Smooth muscle cell (in vitro differentiated cells): ENCODE results near the gene HOXD4. TPM values are rescaled to one million over a fixed set of nuclear protein-coding genes. Genes with fewer than 3 reads are reported as not detected.

Experiments
- DNase-seq: peaks from one replicate; lab custom pipeline; 2025; ENCODE audit not compliant: unreplicated experiment; lab: John Stamatoyannopoulos, UW
- H2AFZ ChIP-seq: fragments of 200-600 bp; sonication (generic); 2 replicates; pipeline ENCODE4 v1.6.0; 2016; ENCODE audit warnings: antibody characterized with exemption, low read depth, mild to moderate bottlenecking
- H3F3A ChIP-seq: fragments of 200-600 bp; sonication (generic); 2 replicates; pipeline ENCODE4 v1.6.0; 2017; ENCODE audit warnings: antibody characterized with exemption, low read depth
- H3K27ac ChIP-seq: fragments of 200-600 bp; sonication (generic); 2 replicates; pipeline ENCODE4 v1.5.1; 2016; ENCODE audit warnings: low read depth, mild to moderate bottlenecking
- H3K27me3 ChIP-seq: fragments of 200-600 bp; sonication (generic); 2 replicates; pipeline ENCODE4 v1.6.1; 2016; ENCODE audit warnings: low read depth, mild to moderate bottlenecking
- H3K36me3 ChIP-seq: fragments of 200-600 bp; sonication (generic); 2 replicates; pipeline ENCODE4 v1.5.1; 2016; ENCODE audit warnings: low read depth
- H3K4me1 ChIP-seq: fragments of 200-600 bp; sonication (generic); 2 replicates; pipeline ENCODE4 v1.5.1; 2016; ENCODE audit warnings: low read depth
- H3K4me2 ChIP-seq: fragments of 200-600 bp; sonication (generic); 2 replicates; pipeline ENCODE4 v1.6.0; 2016; ENCODE audit warnings: mild to moderate bottlenecking
- H3K4me3 ChIP-seq: fragments of 200-600 bp; sonication (generic); 2 replicates; pipeline ENCODE4 v1.5.1; 2016; ENCODE audit warnings: mild to moderate bottlenecking
- H3K79me2 ChIP-seq: fragments of 200-600 bp; sonication (generic); 2 replicates; pipeline ENCODE4 v1.6.0; 2016; ENCODE audit warnings: low read depth, mild to moderate bottlenecking
- H3K9ac ChIP-seq: fragments of 200-600 bp; sonication (generic); 2 replicates; pipeline ENCODE4 v1.6.0; 2016; ENCODE audit warnings: low read depth
- H3K9me3 ChIP-seq: fragments of 200-600 bp; sonication (generic); replicated peaks from 2 replicates; pipeline ENCODE4 v1.5.1; 2016; ENCODE audit warnings: low read depth
- H4K20me1 ChIP-seq: fragments of 200-600 bp; sonication (generic); 2 replicates; pipeline ENCODE4 v1.6.0; 2016; ENCODE audit warnings: low read depth
- WGBS: methylation state at CpG from one replicate; pipeline ENCODE4 v1.1.7; 2016; ENCODE audit warnings: low lambda C conversion rate; 5-methylcytosine and 5-hydroxymethylcytosine counted together
- polyA plus RNA-seq: library from polyadenylated mRNA; unstranded; fragments of >200 nt; fragmentation: Nextera tagmentation; extraction: Ambion mirVana; gene quantifications from 2 replicates; pipeline ENCODE4 v1.2.1, GENCODE V29; 2016
- total RNA-seq: library from RNA; depleted of rRNA; stranded (reverse); fragments of >200 nt; gene quantifications from 2 replicates; pipeline ENCODE4 v1.2.3, GENCODE V29; 2014
- TF ChIP-seq, protein P1 (sequence below): fragments of 200-600 bp; sonication (generic); IDR thresholded peaks from 2 replicates; pipeline ENCODE4 v1.5.1; 2017; ENCODE audit warnings: borderline replicate concordance, mild to moderate bottlenecking, antibody characterized with exemption; ENCODE audit not compliant: insufficient read depth, poor library complexity, severe bottlenecking

Gene HOXD4
- total and polyA plus RNA-seq, 2 experiments from 2014 or later, result not detected

DNA sequence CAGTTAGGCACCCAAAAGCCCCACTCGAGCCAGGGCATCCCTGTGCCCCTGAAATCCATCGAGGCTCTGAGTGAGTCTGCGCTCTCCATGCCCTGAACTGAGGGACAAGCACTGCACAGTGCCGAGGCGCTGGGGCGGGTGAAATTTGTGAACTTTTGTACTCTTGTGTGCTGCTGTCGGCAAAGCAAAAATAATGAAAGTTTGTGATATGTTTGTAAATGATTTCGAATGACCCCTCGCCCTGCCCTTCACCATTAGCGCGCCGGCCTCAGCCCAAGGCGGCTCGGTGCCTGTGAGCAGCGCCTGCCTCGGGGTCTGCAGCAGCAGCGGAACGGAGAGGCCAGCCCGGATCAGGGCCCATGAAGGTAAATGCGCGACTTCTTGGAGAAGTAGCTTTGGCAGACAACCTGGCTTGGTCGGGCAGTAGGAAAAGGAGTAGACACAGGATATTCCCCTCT is 1.8 kb upstream of the HOXD4 start:
- H3K27ac ChIP-seq, result no peak overlapping the region
- H3K79me2 ChIP-seq, result no peaks in the 10 kb centered on the region
- TF ChIP-seq, protein P1, sequence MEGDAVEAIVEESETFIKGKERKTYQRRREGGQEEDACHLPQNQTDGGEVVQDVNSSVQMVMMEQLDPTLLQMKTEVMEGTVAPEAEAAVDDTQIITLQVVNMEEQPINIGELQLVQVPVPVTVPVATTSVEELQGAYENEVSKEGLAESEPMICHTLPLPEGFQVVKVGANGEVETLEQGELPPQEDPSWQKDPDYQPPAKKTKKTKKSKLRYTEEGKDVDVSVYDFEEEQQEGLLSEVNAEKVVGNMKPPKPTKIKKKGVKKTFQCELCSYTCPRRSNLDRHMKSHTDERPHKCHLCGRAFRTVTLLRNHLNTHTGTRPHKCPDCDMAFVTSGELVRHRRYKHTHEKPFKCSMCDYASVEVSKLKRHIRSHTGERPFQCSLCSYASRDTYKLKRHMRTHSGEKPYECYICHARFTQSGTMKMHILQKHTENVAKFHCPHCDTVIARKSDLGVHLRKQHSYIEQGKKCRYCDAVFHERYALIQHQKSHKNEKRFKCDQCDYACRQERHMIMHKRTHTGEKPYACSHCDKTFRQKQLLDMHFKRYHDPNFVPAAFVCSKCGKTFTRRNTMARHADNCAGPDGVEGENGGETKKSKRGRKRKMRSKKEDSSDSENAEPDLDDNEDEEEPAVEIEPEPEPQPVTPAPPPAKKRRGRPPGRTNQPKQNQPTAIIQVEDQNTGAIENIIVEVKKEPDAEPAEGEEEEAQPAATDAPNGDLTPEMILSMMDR, result no peak
- H3K4me2 ChIP-seq, result no peak overlapping the region
- H3K9me3 ChIP-seq, result no peaks in the 10 kb centered on the region
- H3K4me3 ChIP-seq, result no peak overlapping the region
- 17% methylated on average over 22 of the region's 22 CpGs for WGBS
- H4K20me1 ChIP-seq, result no peaks in the 10 kb centered on the region
- H3K36me3 ChIP-seq, result no peaks in the 10 kb centered on the region
- no peaks in the 10 kb centered on the region for H3F3A ChIP-seq
- DNase-seq, result no peak
- no peak overlapping the region for H2AFZ ChIP-seq
- H3K27me3 ChIP-seq, result peaks cover 100% of the 10 kb centered on the region
- no peaks in the 10 kb centered on the region for H3K4me1 ChIP-seq
- no peak overlapping the region for H3K9ac ChIP-seq

DNA sequence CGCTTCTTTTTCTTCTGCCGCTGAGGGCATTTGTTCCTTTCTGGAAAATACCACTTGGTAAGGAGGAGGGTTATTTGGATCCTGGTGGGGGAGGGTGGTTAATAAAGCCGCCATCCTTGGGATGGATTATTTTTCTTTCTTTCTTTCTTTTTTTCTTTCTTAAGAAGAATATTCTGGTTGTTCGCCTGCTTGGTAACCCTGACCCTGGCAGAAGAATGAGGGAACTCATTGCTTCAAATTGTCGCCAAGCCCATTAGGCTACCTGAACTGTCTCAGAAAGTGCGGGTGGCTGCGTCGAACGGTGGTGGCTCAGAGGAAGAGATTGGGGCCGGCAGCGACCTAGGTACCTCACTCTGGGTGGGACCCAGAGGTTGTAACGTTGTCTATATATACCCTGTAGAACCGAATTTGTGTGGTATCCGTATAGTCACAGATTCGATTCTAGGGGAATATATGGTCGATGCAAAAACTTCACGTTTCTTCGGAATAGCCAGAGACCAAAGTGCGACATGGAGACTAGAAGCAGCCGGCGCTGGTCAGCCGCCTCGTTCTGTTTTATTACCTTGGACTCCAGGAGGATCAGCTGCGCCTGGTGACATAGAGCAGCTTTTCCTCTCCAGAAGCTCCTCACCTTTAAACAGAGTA is 1.3 kb upstream of the HOXD4 start:
- Histone ChIP-seq H3K27me3 (peaks cover 100% of the 10 kb centered on the region), H3F3A (no peaks in the 10 kb centered on the region), H3K9ac (no peak overlapping the region), H3K4me3 (no peak overlapping the region), H3K36me3 (no peaks in the 10 kb centered on the region), H3K4me1 (no peaks in the 10 kb centered on the region), H3K4me2 (no peak overlapping the region), H3K27ac (no peak overlapping the region), H4K20me1 (no peaks in the 10 kb centered on the region), H3K9me3 (no peaks in the 10 kb centered on the region), H3K79me2 (no peaks in the 10 kb centered on the region), H2AFZ (no peak overlapping the region)
- 20% methylated on average over 24 of the region's 24 CpGs for WGBS
- TF ChIP-seq, protein P1, result no peak
- no peak for DNase-seq

DNA sequence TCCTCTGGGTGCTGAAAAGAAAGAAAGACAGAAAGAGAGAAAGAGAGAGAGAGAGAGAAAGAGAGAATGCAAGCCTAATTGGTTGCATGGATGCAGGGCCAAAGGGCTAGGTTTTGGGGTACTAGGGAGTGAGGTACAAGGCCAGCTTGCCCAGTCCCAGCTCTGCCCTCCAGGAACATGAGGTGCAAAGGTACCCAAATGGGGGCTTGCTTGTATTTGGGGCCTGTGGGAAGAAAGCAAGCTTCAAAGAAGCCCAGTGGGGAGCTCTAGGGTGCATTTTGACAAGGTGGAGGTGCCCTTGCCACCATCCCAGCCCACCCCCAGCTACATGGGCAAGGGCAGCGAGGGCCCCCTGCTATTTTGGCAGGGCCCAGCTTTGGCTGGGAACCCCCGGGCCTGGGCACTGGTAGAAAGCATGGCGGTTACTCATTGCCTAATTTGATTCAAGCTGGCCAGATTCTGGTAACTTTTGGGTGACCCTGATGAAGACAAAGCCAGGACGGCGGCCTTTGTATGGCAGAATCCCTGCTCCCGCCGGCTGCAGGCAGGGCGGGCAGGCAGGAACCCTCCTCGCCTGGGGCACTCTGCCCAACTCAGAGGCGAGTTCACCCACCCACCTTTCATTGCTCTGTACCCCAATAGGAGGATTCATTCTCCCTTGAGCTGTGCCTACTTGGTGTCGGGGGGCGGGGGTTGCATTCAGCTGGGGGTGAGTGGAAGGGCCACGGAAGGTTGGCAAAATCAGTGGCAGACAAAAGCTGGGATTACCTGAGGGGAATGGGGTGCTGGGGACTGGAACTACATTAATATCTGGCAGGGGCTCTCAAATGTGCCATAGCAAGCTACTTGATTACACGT is 537 bp upstream of the HOXD4 start:
- 31% methylated on average over 14 of the region's 14 CpGs for WGBS
- H3K27ac ChIP-seq, result no peak overlapping the region
- no peaks in the 10 kb centered on the region for H3K9me3 ChIP-seq
- H3K4me1 ChIP-seq, result no peaks in the 10 kb centered on the region
- no peak overlapping the region for H3K9ac ChIP-seq
- peaks cover 100% of the 10 kb centered on the region for H3K27me3 ChIP-seq
- TF ChIP-seq, protein P1, result no peak
- no peak overlapping the region for H3K4me3 ChIP-seq
- DNase-seq, result no peak
- no peaks in the 10 kb centered on the region for H3K36me3 ChIP-seq
- no peak overlapping the region for H2AFZ ChIP-seq
- H3F3A ChIP-seq, result no peaks in the 10 kb centered on the region
- no peak overlapping the region for H3K4me2 ChIP-seq
- no peaks in the 10 kb centered on the region for H3K79me2 ChIP-seq
- no peaks in the 10 kb centered on the region for H4K20me1 ChIP-seq
